C4-2B (cell line): ENCODE measurements around the gene RTF1.

Source experiments
- H3K27ac ChIP-seq: fragments of 450-650 bp; 2 replicates; pipeline ENCODE4 v1.5.1; 2017
- CTCF ChIP-seq: fragments of 450-650 bp; conservative IDR thresholded peaks from 2 replicates; pipeline ENCODE4 v1.5.1; 2017; ENCODE audit warnings: mild to moderate bottlenecking
- ZFX ChIP-seq: fragments of 450-650 bp; IDR thresholded peaks from 2 replicates; pipeline ENCODE4 v1.6.1; 2017

Gene RTF1

GRCh38 chr15:41482110-41482877, 65.4 kb downstream of the RTF1 start:
- H3K27ac ChIP-seq, result no peak overlapping the region
- no peak for TF ChIP-seq ZFX
- no peak for TF ChIP-seq CTCF

DNA sequence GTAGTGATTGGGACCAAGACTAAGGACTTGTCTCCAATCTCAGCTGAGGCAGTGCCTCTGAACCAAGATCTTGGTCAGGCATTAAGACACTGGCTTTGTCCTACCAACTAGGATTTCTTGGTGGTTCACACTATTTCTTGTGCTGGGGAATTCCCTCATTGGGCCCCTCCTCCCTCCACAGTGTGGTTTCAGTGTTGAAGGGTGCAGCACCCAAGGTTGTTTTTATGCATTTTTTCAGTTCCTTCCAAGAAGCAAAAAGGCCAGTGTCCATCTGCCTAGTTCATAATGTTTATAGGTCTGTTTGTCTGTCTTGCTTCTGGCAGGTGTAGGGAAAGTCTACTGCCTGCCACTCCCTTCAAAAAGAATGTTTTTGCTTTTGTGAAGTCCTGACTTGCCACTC, 66.2 kb downstream of the RTF1 start:
- no peak for TF ChIP-seq ZFX
- TF ChIP-seq CTCF, result no peak
- H3K27ac ChIP-seq, result no peak overlapping the region

DNA sequence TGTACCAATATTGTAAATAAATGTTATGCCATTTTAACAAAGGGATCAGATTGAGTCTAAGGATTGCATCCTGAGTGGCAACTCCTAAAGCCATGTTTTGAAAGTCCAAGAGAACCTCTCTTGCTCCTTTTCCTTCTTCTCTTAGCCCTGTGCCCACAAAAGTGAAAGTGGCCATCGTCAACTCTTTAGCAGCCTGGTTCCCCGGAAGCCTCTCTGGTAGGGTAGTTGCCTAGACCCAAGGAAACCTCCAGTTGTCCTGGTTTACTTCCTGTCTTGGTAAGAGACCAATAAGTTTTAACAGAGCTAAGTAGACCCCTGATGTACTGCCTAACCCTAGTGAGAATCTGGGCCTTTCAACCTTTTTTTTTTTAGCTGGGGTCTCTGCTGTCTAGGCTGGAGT, 66.6 kb downstream of the RTF1 start:
- TF ChIP-seq CTCF (no peak), ZFX (no peak)
- no peak overlapping the region for H3K27ac ChIP-seq

GRCh38 chr15:41484937-41485625, 68.2 kb downstream of the RTF1 start:
- TF ChIP-seq ZFX (no peak), CTCF (no peak)
- H3K27ac ChIP-seq, result no peak overlapping the region

- TF ChIP-seq ZFX, result no peak
- TF ChIP-seq CTCF, result no peak
- H3K27ac ChIP-seq, result no peak overlapping the region
Measured at GRCh38 chr15:41486286-41486685, 69.4 kb downstream of the RTF1 start.

DNA sequence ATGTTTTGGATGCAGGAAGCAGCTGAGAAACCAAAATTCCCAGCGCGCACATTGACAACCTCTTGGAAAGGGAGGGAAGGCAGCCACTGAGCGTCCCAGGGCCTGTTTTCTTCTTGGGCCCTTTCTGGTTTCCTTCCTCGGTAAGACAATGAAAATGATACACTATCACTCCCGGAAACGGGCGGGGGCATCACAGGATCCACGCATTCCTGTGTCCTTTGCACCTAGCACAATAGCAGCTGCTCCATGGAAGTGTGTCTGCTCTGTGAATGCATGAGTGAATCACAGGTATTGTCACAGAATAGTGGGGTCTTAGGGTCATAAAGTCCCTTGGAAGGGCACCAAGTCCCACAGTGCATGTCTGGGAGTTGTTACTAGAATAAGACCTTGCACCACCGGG, 70.5 kb downstream of the RTF1 start:
- H3K27ac ChIP-seq, result no peak overlapping the region
- TF ChIP-seq CTCF (no peak), ZFX (no peak)

DNA sequence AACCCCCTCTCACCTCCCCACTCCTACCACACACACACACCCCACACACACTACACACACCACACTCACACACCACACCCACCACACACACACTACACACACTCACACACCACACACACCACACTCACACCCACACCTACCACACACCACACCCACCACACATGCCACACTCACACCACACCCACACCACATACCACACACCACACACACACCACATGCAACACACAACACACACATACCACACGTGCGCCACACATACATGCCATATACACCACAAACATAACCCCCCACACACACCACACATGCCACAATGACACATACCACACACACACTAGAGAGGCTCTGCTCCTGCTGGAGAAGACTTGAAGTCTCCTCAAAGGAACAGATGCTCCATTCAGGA, 70.9 kb downstream of the RTF1 start:
- no peak for TF ChIP-seq CTCF
- no peak for TF ChIP-seq ZFX

More for the DNA sequence above, 70.9 kb downstream of the RTF1 start:
- no peak overlapping the region for H3K27ac ChIP-seq
